HG03103 (cell line): ENCODE measurements around the gene MICAL1.

ENCODE experiments used
- ATAC-seq: cut with Tn5 transposase; IDR thresholded peaks from one replicate; pipeline ENCODE4 v1.9.1; 2021; ENCODE audit warnings: low read depth; ENCODE audit not compliant: unreplicated experiment

The MICAL1 gene

DNA sequence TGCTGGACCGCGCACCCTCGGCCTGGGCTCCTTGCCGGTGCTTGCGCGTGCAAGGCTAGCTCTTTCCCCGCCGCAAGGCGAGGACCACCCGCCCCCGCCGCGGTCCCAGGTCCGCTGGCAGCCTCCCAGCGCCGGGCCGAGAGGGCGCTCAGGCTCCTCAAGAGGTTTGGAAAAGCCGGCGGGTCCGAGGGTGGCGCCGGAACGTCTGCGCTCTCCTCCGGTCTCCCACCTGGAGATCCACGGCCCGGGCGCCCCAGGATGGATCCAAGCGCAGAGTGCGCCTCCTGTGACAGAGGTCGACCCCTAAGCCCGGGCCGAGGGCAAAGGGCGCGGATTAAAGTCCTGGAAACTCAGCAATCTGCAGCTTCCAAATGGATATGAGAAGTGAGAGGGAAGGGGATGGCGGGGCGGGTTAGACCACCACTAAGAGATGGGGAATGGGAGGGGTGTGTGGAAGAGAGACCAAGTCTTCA, 575 bp upstream of the MICAL1 start:
- ATAC-seq: no peak

DNA sequence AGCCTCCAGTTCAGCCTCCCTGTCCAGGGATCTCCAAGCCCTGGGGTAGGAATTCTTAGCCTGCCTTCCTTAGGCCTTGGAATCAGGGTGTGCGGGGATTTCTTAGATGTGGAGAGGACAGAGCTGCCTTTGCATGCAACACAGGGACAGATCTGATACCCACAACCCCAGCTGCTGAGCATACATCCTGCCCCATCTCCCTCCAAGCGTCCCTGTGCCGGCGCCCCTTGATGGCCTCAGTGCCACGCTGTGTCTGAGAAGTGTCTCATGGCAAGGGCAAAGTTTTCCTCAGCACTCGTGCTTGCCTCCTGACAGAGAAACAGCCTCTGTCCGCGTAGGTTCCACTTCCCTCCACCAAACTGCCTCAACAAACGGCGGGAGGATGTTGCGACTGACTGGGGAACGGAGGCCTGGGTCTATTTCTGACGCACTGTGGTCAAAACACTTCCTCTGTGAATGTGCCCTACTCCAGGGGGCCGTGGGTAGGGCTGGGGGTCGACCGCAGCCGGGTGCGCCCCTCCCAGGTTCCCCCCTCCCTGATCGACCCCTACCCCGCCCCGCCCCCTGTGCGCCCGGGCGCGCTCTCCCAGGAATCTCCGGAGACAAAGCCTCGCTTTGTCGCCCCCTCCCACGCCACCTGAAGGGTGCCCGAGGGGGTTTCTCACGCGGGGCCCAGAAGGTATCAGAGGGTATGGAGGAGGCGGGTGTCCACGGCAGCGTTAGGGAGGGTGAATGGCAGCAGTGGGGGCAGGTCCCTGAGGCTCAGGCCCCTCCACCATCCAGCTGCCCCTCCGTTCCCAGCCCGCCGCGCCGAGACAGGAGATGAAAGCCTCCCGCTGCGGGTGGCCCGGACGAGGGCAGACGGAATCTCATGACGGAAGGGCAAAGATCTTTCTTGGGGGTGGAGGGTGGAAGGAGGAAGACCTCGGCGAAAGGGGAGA, 806 bp downstream of the MICAL1 start:
- ATAC-seq: peak; percentile 28

DNA sequence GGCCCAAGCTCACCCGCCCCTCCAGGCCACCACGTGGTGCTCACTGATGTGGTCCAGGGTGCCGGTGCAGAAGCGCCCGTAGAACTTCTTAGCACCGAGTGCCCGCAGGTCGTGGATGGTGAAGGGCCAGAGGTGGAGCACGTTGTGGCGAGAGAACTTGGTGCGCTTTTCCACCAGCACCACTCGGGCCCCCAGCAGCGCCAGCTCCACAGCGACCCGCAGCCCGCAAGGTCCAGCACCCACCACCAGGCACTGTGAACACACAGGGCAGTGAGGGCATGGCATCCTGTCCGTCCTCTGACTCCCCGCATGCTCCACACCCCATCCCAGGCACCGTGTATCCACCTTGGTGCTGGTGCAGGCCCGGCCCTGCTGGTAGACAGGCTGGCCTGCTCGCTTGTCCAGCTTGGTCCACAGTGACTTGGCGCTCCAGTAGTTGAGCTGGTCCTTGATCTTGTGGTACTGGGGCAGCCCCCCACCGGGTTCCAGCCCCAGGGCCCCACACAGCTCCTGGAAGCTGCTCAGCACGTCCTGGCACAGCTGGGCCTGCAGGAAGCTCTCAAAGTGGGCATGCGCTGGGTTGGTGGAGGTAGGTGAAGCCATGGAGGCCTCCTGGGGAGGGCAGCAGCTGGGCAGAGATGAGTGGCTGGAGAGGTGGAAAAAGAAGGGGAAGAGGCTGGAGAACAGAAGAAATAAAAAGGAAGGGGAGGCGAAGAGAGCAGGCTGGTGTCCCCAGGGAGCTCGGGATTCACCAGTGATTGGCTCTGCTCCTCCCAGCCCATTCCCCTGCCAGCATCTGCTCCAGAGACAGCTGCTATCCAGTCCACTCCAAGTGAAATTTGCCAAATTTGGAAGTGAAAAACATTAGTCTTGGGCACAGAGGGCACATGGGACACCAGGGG, 1.7 kb downstream of the MICAL1 start:
- ATAC-seq: no peak

DNA sequence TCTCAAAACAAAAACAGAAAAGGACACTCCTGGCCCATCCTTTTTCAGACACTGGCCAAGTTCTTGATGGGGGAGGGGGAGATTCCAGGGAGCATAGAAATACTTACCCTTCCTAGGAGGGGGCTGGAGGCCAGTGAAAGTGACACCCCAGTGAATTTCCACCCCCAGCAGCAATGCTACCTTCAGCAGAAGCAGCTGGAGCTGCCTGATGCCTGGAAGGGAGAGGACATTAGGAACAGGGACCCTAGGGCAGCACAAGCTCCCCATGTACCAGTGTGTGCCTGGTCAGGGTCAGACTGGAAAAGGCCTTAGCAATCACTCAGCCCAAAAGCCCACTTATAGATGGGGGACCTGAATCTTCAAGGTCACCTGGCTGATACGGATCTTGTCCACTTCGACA, 2.4 kb downstream of the MICAL1 start:
- ATAC-seq: no peak

DNA sequence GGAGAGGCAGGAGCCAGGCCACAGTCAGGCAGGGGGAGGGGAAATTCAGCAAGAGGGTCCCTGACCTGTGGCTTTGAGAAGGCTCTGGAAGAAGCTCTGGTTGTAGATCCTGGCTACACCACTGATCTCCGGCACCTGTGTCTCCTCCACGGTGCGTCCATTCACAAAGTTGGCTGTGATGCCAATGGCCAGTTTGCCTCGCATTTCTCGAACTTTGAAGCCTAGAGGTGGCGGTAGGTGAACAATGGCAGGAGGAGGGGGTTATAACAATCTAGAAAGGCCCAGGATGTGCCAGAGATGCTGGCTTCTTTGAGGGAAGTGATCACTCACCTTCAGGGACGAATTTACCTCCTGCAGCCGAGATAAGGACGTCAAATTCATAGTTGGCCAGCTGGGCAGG, 3.4 kb downstream of the MICAL1 start:
- ATAC-seq: no peak

DNA sequence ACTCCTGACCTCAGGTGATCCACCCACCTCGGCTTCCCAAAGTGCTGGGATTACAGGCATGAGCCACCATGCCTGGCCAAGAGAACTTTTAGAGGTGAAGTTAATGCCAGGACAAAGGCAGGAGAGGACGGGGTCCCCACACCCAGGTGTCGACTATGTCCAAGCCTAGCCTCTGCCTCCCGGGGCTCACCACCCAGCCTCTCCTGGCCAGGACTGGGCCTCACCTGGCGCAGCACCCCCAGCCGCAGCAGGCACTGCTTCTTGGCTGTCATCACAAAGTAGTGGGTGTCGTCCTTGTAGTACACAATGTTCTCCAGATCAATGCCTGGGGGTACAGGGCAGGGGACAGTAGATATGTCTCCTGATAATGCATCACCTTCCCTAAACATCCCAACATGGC, 4.2 kb downstream of the MICAL1 start:
- no peak for ATAC-seq

DNA sequence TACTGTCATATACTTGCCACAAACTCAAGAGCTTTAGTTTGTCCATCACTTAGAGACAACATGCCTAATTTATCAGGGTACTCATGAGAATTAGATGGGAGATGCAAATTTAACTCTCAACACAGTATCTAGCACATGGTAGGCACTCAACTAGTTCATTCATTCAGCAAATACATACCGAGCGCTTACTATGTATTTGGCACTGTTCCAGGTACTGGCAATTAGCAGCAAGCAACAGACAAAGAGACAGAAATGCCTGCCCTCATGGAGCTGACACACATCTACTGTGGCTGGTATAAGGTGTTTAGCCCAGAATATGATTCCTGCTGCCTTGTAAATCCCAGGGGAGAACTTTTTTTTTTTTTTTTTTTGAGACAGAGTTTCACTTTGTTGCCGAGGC, 4.8 kb downstream of the MICAL1 start:
- no peak for ATAC-seq

DNA sequence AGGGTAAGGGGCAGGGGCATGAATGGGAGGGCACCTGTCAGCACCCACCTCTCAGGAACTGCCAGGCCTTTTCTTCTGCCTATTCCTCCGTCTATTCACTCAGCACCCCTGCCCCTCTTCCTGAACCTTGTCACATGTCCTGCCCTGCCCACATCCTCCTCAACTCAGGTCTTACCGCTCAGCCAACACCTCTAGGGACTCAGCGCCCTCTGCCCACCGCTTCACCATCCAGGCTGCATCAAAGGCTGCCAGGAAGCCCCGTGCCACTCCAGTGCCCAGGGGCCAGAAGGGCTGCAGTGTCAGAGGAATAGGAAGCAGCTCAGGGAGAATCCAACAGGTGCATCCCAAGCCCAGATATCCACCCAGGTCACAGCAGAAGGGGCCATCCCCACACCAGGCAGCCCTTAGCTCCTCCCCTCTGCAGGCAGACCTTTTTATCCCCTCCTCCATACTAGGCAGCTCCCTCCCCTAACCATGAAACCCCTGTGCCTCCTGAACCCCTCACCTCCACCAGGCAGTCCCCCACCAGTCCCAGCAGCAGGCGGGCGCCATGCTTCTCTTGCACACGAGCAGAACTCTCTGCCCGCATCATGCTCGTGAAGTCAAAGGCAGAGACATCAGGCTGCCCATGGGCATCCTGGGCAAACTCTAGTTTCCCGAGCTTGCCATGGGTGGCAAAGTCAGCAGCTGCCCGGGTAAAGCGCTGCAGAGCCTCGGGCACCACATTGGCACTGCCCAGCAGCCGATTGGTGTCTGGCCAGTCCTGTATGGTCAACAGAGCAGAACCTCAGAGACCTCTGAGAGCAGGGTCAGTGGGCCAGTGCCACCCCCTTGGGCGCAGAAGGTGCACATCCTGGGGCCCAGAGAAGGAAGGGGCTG, 5.5 kb downstream of the MICAL1 start:
- ATAC-seq: no peak

DNA sequence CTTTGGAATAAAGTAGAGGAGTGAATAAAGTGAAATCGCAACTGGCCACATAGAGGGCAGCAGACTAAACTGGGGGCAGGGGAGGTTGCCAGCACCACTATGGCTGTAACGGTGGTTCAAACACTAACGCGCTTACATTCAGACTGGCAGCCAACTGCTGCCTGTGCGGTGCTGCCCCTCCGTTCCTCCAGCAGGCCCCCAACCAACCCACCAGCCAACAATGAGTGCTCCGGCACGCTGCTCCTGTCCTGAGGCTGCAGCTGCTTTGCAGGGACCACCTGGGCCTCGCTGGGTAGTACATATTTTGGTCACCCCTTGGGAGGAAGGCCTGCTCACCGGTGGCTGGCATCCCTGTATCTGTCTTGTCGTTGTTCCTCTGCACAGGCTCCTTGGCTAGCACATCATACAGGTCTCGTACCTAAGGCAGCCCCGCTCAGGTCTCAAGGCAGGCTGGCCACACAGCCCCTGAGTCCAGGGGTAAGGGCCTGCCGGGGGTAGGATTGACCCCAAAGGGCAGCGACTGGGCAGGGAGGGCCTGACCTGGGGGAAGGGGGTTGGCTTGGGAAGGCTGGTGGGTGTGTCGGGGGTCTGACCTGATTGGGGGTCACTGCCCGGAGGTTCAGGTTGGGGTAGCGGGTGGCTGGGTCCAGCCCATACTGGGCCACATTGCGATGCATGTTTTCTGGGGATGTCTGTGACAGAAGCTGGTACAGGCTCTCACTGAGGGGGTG, 6.3 kb downstream of the MICAL1 start:
- ATAC-seq: no peak

DNA sequence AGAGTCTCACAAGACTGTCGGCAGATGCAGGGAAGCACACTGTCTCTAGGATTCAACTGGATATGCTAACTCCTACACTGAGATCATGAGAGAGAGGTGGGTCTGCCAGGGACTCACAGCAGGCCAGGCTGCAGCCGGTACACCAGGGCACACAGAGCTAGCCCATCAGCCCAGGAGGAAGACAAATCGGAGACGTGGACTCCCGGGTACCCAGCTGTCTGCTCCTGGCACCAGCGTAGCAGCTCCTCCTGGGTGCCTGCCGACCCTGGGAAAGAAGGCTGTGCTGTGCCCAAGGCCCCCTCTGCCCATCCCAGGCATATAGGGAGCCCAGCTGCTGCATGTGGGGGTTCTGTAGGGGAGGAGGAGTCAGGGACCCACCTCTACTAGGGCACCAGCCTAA, 7.0 kb downstream of the MICAL1 start:
- ATAC-seq: no peak

DNA sequence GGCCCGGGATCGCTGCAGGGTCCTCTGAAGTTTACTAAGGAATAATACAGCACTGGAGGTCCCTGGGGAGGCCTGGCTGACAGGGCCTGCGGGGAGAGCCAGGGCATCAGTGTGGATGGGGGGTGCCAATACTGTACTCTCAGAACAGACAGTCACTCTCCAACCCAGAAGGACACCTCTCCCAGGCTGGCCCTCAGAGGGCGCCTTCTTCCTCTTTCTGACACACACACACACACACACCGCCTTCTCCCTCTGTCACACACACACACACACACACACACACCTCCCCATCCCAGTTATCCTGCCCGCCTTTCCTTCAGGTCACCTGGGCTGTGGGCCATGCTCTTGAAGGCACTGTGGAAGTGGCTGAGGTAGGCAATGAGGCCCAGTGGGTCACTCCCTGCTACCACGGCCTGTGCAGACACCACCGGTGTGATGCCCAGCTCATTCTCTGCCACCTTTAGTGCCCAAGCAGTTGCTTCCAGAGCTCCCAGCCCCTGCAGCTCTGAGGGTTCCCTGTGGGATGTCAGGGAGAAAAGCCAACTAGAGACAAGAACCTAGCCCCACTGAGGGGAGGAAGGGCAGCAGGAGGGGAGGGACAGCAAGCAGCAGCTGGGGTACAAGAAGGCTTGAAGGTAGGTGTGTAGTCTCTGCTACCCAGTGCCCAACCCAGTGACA, 7.6 kb downstream of the MICAL1 start:
- ATAC-seq: no peak

DNA sequence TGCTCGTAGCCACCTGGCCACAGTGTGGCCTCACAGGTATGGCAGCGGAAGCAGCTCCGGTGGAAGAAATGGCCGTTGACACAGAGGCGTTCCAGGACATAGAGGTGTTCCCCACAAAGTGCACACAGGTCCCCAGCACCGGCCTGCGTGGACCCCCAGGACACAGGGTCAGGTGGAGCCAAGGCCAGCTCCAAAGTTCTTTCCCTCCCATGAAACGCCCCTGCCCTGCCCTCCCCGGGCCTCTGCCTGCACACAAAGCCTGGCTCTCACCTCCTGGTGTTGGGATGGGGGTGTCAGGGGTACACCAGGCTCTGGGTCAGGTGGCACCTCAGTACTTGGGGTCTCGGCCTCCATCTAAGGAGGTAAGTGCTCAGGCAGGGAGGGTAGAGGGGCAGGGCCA, 8.5 kb downstream of the MICAL1 start:
- no peak for ATAC-seq

DNA sequence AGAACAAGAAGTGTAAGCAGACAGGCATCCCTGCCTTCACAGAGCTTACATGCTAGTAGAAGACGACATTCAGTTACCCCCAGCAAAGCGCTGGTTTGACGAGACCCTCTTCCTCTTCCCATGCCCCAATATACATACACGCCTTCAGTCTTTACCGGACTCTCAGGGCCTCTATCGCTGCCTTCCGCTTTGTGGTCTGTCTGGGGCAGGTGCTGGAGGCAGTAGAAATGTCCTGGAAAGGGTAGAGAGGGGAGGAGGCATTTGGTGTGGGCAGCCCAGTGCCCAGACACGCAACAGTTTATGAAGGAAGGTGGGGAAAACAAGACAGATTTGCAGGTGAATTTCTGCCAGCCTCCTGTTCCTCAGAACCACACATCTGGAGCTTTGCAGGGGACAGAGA, 9.0 kb downstream of the MICAL1 start:
- no peak for ATAC-seq

DNA sequence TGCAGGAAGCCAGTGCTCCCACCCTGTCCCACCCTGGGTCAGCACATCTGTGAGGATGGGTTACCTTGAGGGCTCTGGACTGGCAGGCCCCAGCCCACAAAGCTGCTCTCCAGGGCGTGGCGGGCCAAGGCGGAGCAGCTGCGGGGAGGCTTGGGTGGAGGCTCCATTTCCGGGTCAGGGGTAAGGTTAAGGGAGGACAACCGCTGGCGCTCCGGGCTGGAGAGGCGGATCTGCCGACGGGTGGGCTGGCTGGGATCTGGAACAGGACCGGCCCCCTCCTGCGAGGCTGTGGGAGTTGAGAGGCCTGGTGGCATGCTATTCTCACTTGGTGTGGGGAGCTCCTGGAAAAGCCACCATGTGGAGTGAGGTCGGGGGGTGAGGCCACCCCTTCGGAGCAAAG, 9.5 kb downstream of the MICAL1 start:
- no peak for ATAC-seq

DNA sequence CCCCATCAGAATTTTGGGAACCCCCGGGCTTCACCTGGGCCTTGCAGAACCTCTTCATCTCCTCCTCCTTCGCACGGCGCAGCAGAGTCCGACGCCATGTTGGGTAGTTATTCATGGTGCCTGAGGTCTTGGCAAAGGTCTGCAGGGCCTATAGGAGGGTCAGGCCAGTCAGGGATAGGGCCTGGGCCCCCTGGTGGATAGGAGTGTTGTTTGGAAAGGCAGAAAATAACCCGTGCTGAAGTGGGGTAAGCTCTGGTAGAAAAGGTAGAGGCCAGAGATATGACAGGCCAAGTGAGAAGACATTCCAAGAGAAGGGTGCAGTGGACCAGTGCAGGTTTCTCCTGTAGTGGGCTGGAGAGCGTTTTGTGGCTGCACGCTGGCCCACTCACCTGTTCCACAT, 10.2 kb downstream of the MICAL1 start:
- ATAC-seq: no peak

DNA sequence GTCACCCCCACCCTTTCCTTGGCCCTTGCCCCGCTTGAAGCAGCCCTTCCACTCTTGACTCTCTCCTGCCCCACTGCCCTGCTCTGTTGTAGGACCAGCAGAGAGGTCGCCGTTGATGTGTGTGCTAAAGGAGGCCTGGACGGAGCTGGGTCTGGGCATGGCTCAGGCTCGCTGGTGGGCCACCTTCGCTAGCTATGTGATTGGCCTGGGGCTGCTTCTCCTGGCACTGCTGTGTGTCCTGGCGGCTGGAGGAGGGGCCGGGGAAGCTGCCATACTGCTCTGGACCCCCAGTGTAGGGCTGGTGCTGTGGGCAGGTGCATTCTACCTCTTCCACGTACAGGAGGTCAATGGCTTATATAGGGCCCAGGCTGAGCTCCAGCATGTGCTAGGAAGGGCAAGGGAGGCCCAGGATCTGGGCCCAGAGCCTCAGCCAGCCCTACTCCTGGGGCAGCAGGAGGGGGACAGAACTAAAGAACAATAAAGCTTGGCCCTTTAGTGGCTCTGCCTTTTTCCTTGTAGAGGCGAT, 12.1 kb downstream of the MICAL1 start:
- ATAC-seq: no peak

DNA sequence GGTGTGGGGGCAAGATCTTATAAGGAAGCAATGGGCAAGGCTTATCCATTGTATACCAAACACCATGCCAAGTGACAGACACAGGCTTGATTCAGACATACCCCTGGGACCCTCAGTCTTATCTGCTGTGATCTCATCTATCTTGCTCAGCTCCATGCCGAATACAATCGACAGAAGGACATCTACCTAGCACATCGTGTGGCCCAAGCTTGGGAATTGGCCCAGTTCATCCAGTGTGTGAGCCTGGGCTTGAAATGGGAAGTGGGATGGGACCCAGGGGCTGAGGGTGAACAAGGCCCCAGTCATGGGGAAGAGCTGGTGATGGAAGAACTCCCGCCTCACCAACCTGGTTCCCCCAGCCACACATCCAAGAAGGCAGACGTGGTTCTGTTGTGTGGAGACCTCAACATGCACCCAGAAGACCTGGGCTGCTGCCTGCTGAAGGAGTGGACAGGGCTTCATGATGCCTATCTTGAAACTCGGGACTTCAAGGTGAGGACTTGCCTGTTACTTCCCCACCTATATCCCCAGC, 13.1 kb downstream of the MICAL1 start:
- ATAC-seq: no peak

DNA sequence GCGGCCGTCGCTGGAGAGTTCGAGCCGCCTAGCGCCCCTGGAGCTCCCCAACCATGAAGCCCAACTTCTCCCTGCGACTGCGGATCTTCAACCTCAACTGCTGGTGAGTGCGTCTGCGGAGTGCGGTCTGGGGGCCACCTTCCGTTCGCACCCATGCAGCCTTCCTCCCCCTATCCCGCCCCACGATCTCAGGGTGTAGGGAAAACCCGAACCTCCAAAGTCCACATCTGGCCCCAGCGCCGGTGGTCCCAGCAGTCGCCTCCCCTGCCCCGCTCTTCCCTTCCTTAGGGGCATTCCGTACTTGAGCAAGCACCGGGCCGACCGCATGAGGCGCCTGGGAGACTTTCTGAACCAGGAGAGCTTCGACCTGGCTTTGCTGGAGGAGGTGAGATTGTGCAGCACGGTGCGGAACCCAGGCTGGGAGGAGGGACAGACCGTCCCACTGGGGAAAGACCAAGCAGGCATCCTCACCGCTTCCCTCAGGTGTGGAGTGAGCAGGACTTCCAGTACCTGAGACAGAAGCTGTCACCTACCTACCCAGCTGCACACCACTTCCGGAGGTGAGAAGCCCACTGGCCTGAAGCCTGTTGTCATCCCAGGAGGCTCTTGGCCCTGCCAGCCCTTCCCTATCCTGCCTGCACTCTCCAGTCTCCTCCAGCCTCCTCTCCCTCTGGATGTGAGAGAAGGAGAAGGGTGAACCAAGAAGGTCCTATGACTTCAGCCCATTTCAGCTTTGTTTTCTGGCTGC, 14.3 kb downstream of the MICAL1 start:
- ATAC-seq: peak; percentile 18
